ENCODE data around the gene TSHZ2.

Gene TSHZ2

GRCh38 chr20:53282217-53282955, 310.2 kb downstream of the TSHZ2 start:
- DNase-seq (ENCODE audit: low read depth) = no peak

- DNase-seq (ENCODE audit: low read depth) = no peak
These were observed 310.9 kb downstream of the TSHZ2 start for GRCh38 chr20:53283011-53283410.

- no peak for DNase-seq (ENCODE audit: low read depth)
These were observed 311.4 kb downstream of the TSHZ2 start for GRCh38 chr20:53283597-53283996.

GRCh38 chr20:53284256-53284655, 312.1 kb downstream of the TSHZ2 start:
- no peak for DNase-seq (ENCODE audit: low read depth)

GRCh38 chr20:53284696-53285095, 312.5 kb downstream of the TSHZ2 start:
- no peak for DNase-seq (ENCODE audit: low read depth)

GRCh38 chr20:53287357-53288042, 315.3 kb downstream of the TSHZ2 start:
- DNase-seq (ENCODE audit: low read depth) = no peak

- no peak for DNase-seq (ENCODE audit: low read depth)
These were observed 319.4 kb downstream of the TSHZ2 start for GRCh38 chr20:53291548-53291947.

GRCh38 chr20:53292347-53292746, 320.2 kb downstream of the TSHZ2 start:
- no peak for DNase-seq (ENCODE audit: low read depth)

GRCh38 chr20:53294804-53295203, 322.6 kb downstream of the TSHZ2 start:
- no peak for DNase-seq (ENCODE audit: low read depth)

- DNase-seq (ENCODE audit: low read depth) = no peak
These were observed 323.9 kb downstream of the TSHZ2 start for GRCh38 chr20:53296025-53296424.

- DNase-seq (ENCODE audit: low read depth) = no peak
These were observed 324.4 kb downstream of the TSHZ2 start for GRCh38 chr20:53296451-53297153.

- DNase-seq (ENCODE audit: low read depth) = no peak
These were observed 325.0 kb downstream of the TSHZ2 start for GRCh38 chr20:53297154-53297529.

- DNase-seq (ENCODE audit: low read depth) = no peak
These were observed 326.1 kb downstream of the TSHZ2 start for GRCh38 chr20:53298260-53298659.

- DNase-seq (ENCODE audit: low read depth) = no peak
These were observed 326.8 kb downstream of the TSHZ2 start for GRCh38 chr20:53298911-53299310.

- no peak for DNase-seq (ENCODE audit: low read depth)
These were observed 327.7 kb downstream of the TSHZ2 start for GRCh38 chr20:53299831-53300230.

GRCh38 chr20:53301869-53302268, 329.7 kb downstream of the TSHZ2 start:
- DNase-seq (ENCODE audit: low read depth) = no peak

GRCh38 chr20:53302695-53303412, 330.7 kb downstream of the TSHZ2 start:
- no peak for DNase-seq (ENCODE audit: low read depth)

- no peak for DNase-seq (ENCODE audit: low read depth)
These were observed 331.2 kb downstream of the TSHZ2 start for GRCh38 chr20:53303413-53303760.

GRCh38 chr20:53304146-53304545, 332.0 kb downstream of the TSHZ2 start:
- DNase-seq (ENCODE audit: low read depth) = no peak

GRCh38 chr20:53306192-53306805, 334.1 kb downstream of the TSHZ2 start:
- DNase-seq (ENCODE audit: low read depth) = no peak

- no peak for DNase-seq (ENCODE audit: low read depth)
These were observed 335.9 kb downstream of the TSHZ2 start for GRCh38 chr20:53307964-53308597.

- no peak for DNase-seq (ENCODE audit: low read depth)
These were observed 337.4 kb downstream of the TSHZ2 start for GRCh38 chr20:53309515-53309914.
